Panc1 (cell line): ENCODE results near the gene GADL1. TPM values are rescaled to one million over a fixed set of nuclear protein-coding genes. Genes with fewer than 3 reads are reported as not detected.

Experiments
- ATAC-seq: fragments of 200-7000 bp; cut with Tn5 transposase; 2 replicates; pipeline ENCODE4 v1.9.1; 2020; ENCODE audit warnings: mild to moderate bottlenecking, moderate library complexity
- BruUV-seq: library from RNA; stranded (reverse); fragments of 400-500 nt; replicated peaks from 2 replicates; lab custom pipeline; 2021; lab: Mats Ljungman, UMichigan
- CTCF ChIA-PET: fragments of 300-600 bp; sonication (Branson Sonifier 250); formaldehyde crosslinking; loops from one replicate; lab custom pipeline; 2022; ENCODE audit warnings: antibody characterized with exemption; lab: Charles Lee
- POLR2A ChIA-PET: fragments of 300-600 bp; sonication (Branson Sonifier 250); formaldehyde crosslinking; loops from one replicate; lab custom pipeline; 2022; ENCODE audit warnings: antibody characterized with exemption; lab: Charles Lee
- DNase-seq: peaks from one replicate; pipeline ENCODE4 v3.0.0-alpha.2; 2010; ENCODE audit warnings: low read depth, low spot score
- H3K27ac ChIP-seq: 2 replicates; pipeline ENCODE4 v1.5.1; 2011; ENCODE audit warnings: mild to moderate bottlenecking, low read length, inconsistent platforms
- H3K27me3 ChIP-seq: fragments of 200-500 bp; sonication (Bioruptor generic); 2 replicates; pipeline ENCODE4 v1.6.0; 2014; ENCODE audit warnings: low read length, inconsistent platforms; ENCODE audit not compliant: control insufficient read depth, insufficient read depth
- H3K36me3 ChIP-seq: fragments of 200-500 bp; sonication (Bioruptor generic); 2 replicates; pipeline ENCODE4 v1.5.1; 2014; ENCODE audit warnings: inconsistent platforms, mild to moderate bottlenecking, low read length, moderate library complexity; ENCODE audit not compliant: control insufficient read depth, insufficient read depth
- H3K4me1 ChIP-seq: 2 replicates; pipeline ENCODE4 v1.5.1; 2011; ENCODE audit warnings: inconsistent platforms, mild to moderate bottlenecking, low read length, moderate library complexity; ENCODE audit not compliant: control insufficient read depth, insufficient read depth
- H3K4me3 ChIP-seq, 2 experiments: 2 replicates each; pipeline ENCODE4 v1.5.1; 2011 to 2012; ENCODE audit warnings: low read depth in 2 of 2, low read length in 2 of 2, mild to moderate bottlenecking in 2 of 2, inconsistent platforms in 1 of 2, moderate library complexity in 1 of 2
- H3K9me3 ChIP-seq: fragments of 200-500 bp; sonication (Bioruptor generic); 2 replicates; pipeline ENCODE4 v1.5.1; 2014; ENCODE audit warnings: low read depth, mild to moderate bottlenecking, inconsistent platforms, low read length, moderate library complexity; ENCODE audit not compliant: control insufficient read depth, insufficient read depth
- POLR2AphosphoS5 ChIP-seq: IDR thresholded peaks from 2 replicates; pipeline ENCODE4 v1.6.1; 2012; ENCODE audit warnings: mild to moderate bottlenecking, low read depth, low read length, moderate library complexity
- SIN3A ChIP-seq: IDR thresholded peaks from 2 replicates; pipeline ENCODE4 v1.6.1; 2012; ENCODE audit warnings: low read depth, mild to moderate bottlenecking, low read length, moderate library complexity, borderline replicate concordance; ENCODE audit not compliant: insufficient read depth
- TCF7L2 ChIP-seq: IDR thresholded peaks from 2 replicates; pipeline ENCODE4 v1.6.1; 2011; ENCODE audit warnings: mild to moderate bottlenecking, low read depth, low read length, inconsistent platforms
- in situ Hi-C: cut with HindIII; loops from 2 replicates; pipeline ENCODE4 v1.10.0; 2016; ENCODE audit warnings: low sequenced_read_pairs, low pct_unique_long_range_greater_than_20kb
- intact Hi-C: fragments of 100-400 bp; cut with micrococcal nuclease; formaldehyde crosslinking; loops from one replicate; pipeline ENCODE4 v1.10.0; 2022; ENCODE audit not compliant: unreplicated experiment
- total RNA-seq: library from RNA; stranded (reverse); gene quantifications from one replicate; pipeline ENCODE4 v1.2.1, GENCODE V29; 2021; ENCODE audit not compliant: unreplicated experiment
- TF ChIP-seq, protein P1 (sequence below), 2 experiments: IDR thresholded peaks; 2 replicates each; pipeline ENCODE4 v1.6.1; 2011 to 2012; ENCODE audit warnings: low read depth in 2 of 2, control low read depth in 1 of 2, low read length in 1 of 2, mild to moderate bottlenecking in 1 of 2, moderate library complexity in 1 of 2; ENCODE audit not compliant: insufficient read depth in 1 of 2
- TF ChIP-seq, protein P2 (sequence below): fragments of 450-650 bp; IDR thresholded peaks from 2 replicates; pipeline ENCODE4 v1.5.1; 2017; ENCODE audit warnings: mild to moderate bottlenecking

The GADL1 gene
- total RNA-seq, 1 experiment from 2014 or later = not detected

DNA sequence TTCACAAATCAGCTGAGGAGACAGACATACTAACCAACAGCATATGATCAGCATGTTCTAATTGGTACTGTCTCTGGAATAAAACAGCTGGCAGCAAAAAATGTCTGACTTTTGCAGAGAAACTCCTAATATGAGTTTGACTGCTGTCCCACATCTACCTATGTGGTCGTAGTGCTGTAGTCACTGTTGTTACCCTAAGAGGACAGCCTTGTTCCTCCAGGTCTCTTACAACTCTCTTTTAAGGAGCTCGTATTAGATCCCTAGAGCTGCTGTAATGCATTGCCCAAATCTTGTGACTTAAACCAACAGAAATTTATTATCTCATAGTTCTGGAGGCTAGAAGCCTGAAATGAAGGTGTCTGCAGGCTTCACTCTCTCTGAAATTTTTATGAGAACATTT is 195.9 kb downstream of the GADL1 start:
- intact Hi-C loops (loop anchor here (10.0 kb wide), 1 partner anchor 584 kb away; no protein-coding TSS in a partner anchor), in situ Hi-C loops (no loop called here)
- no peak overlapping the region for H3K4me3 ChIP-seq
- no peak overlapping the region for H3K27ac ChIP-seq
- ATAC-seq (no peak), DNase-seq (no peak)
- ChIA-PET CTCF (no interaction called here), POLR2A (no interaction called here)
- H3K36me3 ChIP-seq = peaks cover 4% of the 10 kb centered on the region; the same call in 1 of the 2 replicates
- TF ChIP-seq SIN3A (no peak), POLR2AphosphoS5 (no peak), TCF7L2 (no peak)
- TF ChIP-seq, protein P1, sequence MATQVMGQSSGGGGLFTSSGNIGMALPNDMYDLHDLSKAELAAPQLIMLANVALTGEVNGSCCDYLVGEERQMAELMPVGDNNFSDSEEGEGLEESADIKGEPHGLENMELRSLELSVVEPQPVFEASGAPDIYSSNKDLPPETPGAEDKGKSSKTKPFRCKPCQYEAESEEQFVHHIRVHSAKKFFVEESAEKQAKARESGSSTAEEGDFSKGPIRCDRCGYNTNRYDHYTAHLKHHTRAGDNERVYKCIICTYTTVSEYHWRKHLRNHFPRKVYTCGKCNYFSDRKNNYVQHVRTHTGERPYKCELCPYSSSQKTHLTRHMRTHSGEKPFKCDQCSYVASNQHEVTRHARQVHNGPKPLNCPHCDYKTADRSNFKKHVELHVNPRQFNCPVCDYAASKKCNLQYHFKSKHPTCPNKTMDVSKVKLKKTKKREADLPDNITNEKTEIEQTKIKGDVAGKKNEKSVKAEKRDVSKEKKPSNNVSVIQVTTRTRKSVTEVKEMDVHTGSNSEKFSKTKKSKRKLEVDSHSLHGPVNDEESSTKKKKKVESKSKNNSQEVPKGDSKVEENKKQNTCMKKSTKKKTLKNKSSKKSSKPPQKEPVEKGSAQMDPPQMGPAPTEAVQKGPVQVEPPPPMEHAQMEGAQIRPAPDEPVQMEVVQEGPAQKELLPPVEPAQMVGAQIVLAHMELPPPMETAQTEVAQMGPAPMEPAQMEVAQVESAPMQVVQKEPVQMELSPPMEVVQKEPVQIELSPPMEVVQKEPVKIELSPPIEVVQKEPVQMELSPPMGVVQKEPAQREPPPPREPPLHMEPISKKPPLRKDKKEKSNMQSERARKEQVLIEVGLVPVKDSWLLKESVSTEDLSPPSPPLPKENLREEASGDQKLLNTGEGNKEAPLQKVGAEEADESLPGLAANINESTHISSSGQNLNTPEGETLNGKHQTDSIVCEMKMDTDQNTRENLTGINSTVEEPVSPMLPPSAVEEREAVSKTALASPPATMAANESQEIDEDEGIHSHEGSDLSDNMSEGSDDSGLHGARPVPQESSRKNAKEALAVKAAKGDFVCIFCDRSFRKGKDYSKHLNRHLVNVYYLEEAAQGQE (IDR thresholded peaks at IDR 0.05; ENCODE audit: insufficient read depth in 1 of 2, low read depth in 2 of 2, low read length in 1 of 2) = no peak
- TF ChIP-seq, protein P2, sequence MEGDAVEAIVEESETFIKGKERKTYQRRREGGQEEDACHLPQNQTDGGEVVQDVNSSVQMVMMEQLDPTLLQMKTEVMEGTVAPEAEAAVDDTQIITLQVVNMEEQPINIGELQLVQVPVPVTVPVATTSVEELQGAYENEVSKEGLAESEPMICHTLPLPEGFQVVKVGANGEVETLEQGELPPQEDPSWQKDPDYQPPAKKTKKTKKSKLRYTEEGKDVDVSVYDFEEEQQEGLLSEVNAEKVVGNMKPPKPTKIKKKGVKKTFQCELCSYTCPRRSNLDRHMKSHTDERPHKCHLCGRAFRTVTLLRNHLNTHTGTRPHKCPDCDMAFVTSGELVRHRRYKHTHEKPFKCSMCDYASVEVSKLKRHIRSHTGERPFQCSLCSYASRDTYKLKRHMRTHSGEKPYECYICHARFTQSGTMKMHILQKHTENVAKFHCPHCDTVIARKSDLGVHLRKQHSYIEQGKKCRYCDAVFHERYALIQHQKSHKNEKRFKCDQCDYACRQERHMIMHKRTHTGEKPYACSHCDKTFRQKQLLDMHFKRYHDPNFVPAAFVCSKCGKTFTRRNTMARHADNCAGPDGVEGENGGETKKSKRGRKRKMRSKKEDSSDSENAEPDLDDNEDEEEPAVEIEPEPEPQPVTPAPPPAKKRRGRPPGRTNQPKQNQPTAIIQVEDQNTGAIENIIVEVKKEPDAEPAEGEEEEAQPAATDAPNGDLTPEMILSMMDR = no peak
- H3K4me1 ChIP-seq = no peaks in the 10 kb centered on the region
- H3K9me3 ChIP-seq = no peaks in the 10 kb centered on the region
- BruUV-seq = no TSS peak
- no peaks in the 10 kb centered on the region for H3K27me3 ChIP-seq

DNA sequence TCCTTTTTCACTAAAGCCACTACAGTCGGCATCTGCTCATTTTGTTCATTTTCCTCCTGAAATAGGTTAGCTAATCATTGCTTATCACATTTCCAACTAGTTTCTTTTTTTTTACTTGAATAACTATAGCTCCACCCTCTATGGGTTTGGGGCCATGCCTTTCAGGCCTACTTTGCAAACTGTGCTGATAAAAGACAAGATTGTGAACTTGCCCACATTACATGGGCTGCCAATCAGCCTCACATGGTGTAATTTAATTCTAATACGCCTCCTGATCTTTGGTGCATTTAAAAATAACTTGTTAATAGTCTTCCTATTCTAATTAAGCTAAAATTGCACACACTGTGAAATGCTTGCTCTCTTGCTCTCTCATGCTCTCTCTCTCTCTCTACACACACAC is 197.6 kb downstream of the GADL1 start:
- in situ Hi-C loops = no loop called here

More for the DNA sequence above, 197.6 kb downstream of the GADL1 start:
- TF ChIP-seq TCF7L2 (no peak), SIN3A (no peak), POLR2AphosphoS5 (no peak)
- TF ChIP-seq, protein P2 = no peak
- TF ChIP-seq, protein P1 (IDR thresholded peaks at IDR 0.05; ENCODE audit: insufficient read depth in 1 of 2, low read depth in 2 of 2, low read length in 1 of 2) = no peak
- no peaks in the 10 kb centered on the region for H3K27me3 ChIP-seq
- no peak overlapping the region; the same call in 1 of the 2 replicates for H3K27ac ChIP-seq
- H3K36me3 ChIP-seq = peaks cover 8% of the 10 kb centered on the region; the same call in 1 of the 2 replicates
- ChIA-PET CTCF (no interaction called here), POLR2A (no interaction called here)
- H3K9me3 ChIP-seq = no peaks in the 10 kb centered on the region
- H3K4me3 ChIP-seq = no peak overlapping the region
- intact Hi-C loops = loop anchor here (10.0 kb wide), 1 partner anchor 582 kb away; no protein-coding TSS in a partner anchor
- no TSS peak for BruUV-seq
- DNase-seq (no peak), ATAC-seq (no peak)
- peaks cover 11% of the 10 kb centered on the region; the same call in 1 of the 2 replicates for H3K4me1 ChIP-seq
